ENCODE measurements around the gene PTRH1. TPM values are rescaled to one million over a fixed set of nuclear protein-coding genes. Genes with fewer than 3 reads are reported as not detected.

Gene PTRH1
- total RNA-seq, 4 donors from 2014 or later = 7.4 to 58.4 (median 41.6) TPM

- TF ChIP-seq CTCF (IDR thresholded peaks at IDR 0.05) = no peak
- no peak for TF ChIP-seq POLR2AphosphoS5 (IDR thresholded peaks at IDR 0.05)
- TF ChIP-seq POLR2A (IDR thresholded peaks at IDR 0.05) = no peak
- no peak for TF ChIP-seq EP300 (IDR thresholded peaks at IDR 0.05)
- Histone ChIP-seq H3K27ac (no peak overlapping the region), H3K9me3 (no peaks in the 10 kb centered on the region), H3K27me3 (no peaks in the 10 kb centered on the region), H3K36me3 (no peaks in the 10 kb centered on the region), H3K4me1 (peaks cover 20% of the 10 kb centered on the region), H3K4me3 (no peak overlapping the region)
- WGBS = 86% methylated on average over 7 of the region's 10 CpGs
- DNase-seq (ENCODE audit: low spot score in 2 of 2) = no peak
These were observed 2.6 kb downstream of the PTRH1 start for GRCh38 chr9:127712867-127713266.

GRCh38 chr9:127712371-127712770 is 3.1 kb downstream of the PTRH1 start:
- TF ChIP-seq POLR2AphosphoS5 (IDR thresholded peaks at IDR 0.05) (no peak), CTCF (IDR thresholded peaks at IDR 0.05) (no peak), POLR2A (IDR thresholded peaks at IDR 0.05) (no peak), EP300 (IDR thresholded peaks at IDR 0.05) (no peak)
- H3K27ac ChIP-seq = no peak overlapping the region
- H3K27me3 ChIP-seq = no peaks in the 10 kb centered on the region
- no peaks in the 10 kb centered on the region for H3K36me3 ChIP-seq
- WGBS = 87% methylated on average over 8 of the region's 11 CpGs
- H3K4me3 ChIP-seq = no peak overlapping the region
- peaks cover 20% of the 10 kb centered on the region for H3K4me1 ChIP-seq
- no peak for DNase-seq (ENCODE audit: low spot score in 2 of 2)
- H3K9me3 ChIP-seq = no peaks in the 10 kb centered on the region

GRCh38 chr9:127711831-127712274 is 3.6 kb downstream of the PTRH1 start:
- no peak overlapping the region for H3K27ac ChIP-seq
- H3K4me3 ChIP-seq = no peak overlapping the region
- no peaks in the 10 kb centered on the region for H3K9me3 ChIP-seq
- no peak for DNase-seq (ENCODE audit: low spot score in 2 of 2)
- peaks cover 20% of the 10 kb centered on the region for H3K4me1 ChIP-seq
- no peaks in the 10 kb centered on the region for H3K36me3 ChIP-seq
- H3K27me3 ChIP-seq = no peaks in the 10 kb centered on the region
- TF ChIP-seq CTCF (IDR thresholded peaks at IDR 0.05) (no peak), POLR2A (IDR thresholded peaks at IDR 0.05) (no peak), EP300 (IDR thresholded peaks at IDR 0.05) (no peak), POLR2AphosphoS5 (IDR thresholded peaks at IDR 0.05) (no peak)
- 78% methylated on average over 3 of the region's 11 CpGs for WGBS

GRCh38 chr9:127711226-127711701 is 4.2 kb downstream of the PTRH1 start:
- 69% methylated on average over 5 of the region's 9 CpGs for WGBS
- TF ChIP-seq POLR2A (IDR thresholded peaks at IDR 0.05) (no peak), EP300 (IDR thresholded peaks at IDR 0.05) (no peak), CTCF (IDR thresholded peaks at IDR 0.05) (no peak), POLR2AphosphoS5 (IDR thresholded peaks at IDR 0.05) (no peak)
- Histone ChIP-seq H3K9me3 (no peaks in the 10 kb centered on the region), H3K4me1 (peaks cover 20% of the 10 kb centered on the region), H3K27ac (no peak overlapping the region), H3K36me3 (no peaks in the 10 kb centered on the region), H3K4me3 (no peak overlapping the region), H3K27me3 (no peaks in the 10 kb centered on the region)
- DNase-seq (ENCODE audit: low spot score in 2 of 2) = no peak

GRCh38 chr9:127710204-127710783 is 5.2 kb downstream of the PTRH1 start:
- H3K27me3 ChIP-seq = no peaks in the 10 kb centered on the region
- DNase-seq (ENCODE audit: low spot score in 2 of 2) = no peak
- no peaks in the 10 kb centered on the region for H3K9me3 ChIP-seq
- no peak overlapping the region for H3K27ac ChIP-seq
- no peaks in the 10 kb centered on the region for H3K36me3 ChIP-seq
- no peak for TF ChIP-seq POLR2AphosphoS5 (IDR thresholded peaks at IDR 0.05)
- TF ChIP-seq POLR2A (IDR thresholded peaks at IDR 0.05) = no peak
- TF ChIP-seq EP300 (IDR thresholded peaks at IDR 0.05) = no peak
- TF ChIP-seq CTCF (IDR thresholded peaks at IDR 0.05) = no peak
- no peak overlapping the region for H3K4me3 ChIP-seq
- WGBS = 92% methylated on average over 10 of the region's 10 CpGs
- peaks cover 16% of the 10 kb centered on the region for H3K4me1 ChIP-seq

Data from suprapubic skin (tissue), 4 donors.